GM23338 (cell line): ENCODE measurements around the gene ARHGAP42. TPM values are rescaled to one million over a fixed set of nuclear protein-coding genes. Genes with fewer than 3 reads are reported as not detected.

Source experiments
- ATAC-seq: fragments of 200-7000 bp; cut with Tn5 transposase; 3 replicates; pipeline ENCODE4 v1.9.1; 2020
- DNase-seq: peaks from one replicate; pipeline ENCODE4 v3.0.0-alpha.2; 2015; ENCODE audit warnings: low spot score
- H2AFZ ChIP-seq: fragments of 200-600 bp; sonication (generic); 2 replicates; pipeline ENCODE4 v1.8.0; 2016; ENCODE audit warnings: antibody characterized with exemption, mild to moderate bottlenecking, moderate library complexity
- H3F3A ChIP-seq: fragments of 200-600 bp; sonication (generic); replicated peaks from 2 replicates; pipeline ENCODE4 v1.8.0; 2017; ENCODE audit warnings: antibody characterized with exemption, mixed run types, low read depth
- H3K27ac ChIP-seq: fragments of 200-600 bp; sonication (generic); 2 replicates; pipeline ENCODE4 v1.6.1; 2016; ENCODE audit warnings: low read depth
- H3K27me3 ChIP-seq: fragments of 200-600 bp; sonication (generic); 2 replicates; pipeline ENCODE4 v1.8.0; 2016; ENCODE audit warnings: mild to moderate bottlenecking, mixed run types, moderate library complexity; ENCODE audit not compliant: insufficient read depth
- H3K36me3 ChIP-seq: fragments of 200-600 bp; sonication (generic); 2 replicates; pipeline ENCODE4 v1.8.0; 2016; ENCODE audit warnings: mild to moderate bottlenecking; ENCODE audit not compliant: insufficient read depth
- H3K4me1 ChIP-seq: fragments of 200-600 bp; sonication (generic); 2 replicates; pipeline ENCODE4 v1.8.0; 2016; ENCODE audit warnings: mild to moderate bottlenecking, moderate library complexity; ENCODE audit not compliant: insufficient read depth
- H3K4me2 ChIP-seq: fragments of 200-600 bp; sonication (generic); 2 replicates; pipeline ENCODE4 v1.7.1; 2017; ENCODE audit warnings: mixed run types
- H3K4me3 ChIP-seq: fragments of 200-600 bp; sonication (generic); 2 replicates; pipeline ENCODE4 v1.6.1; 2016; ENCODE audit warnings: mixed run types
- H3K79me2 ChIP-seq: fragments of 200-600 bp; sonication (generic); replicated peaks from 2 replicates; pipeline ENCODE4 v1.8.0; 2017; ENCODE audit warnings: mild to moderate bottlenecking; ENCODE audit not compliant: insufficient read depth
- H3K9me2 ChIP-seq: fragments of 200-600 bp; sonication (generic); 2 replicates; pipeline ENCODE4 v1.8.0; 2017; ENCODE audit not compliant: insufficient read depth
- H4K20me1 ChIP-seq: fragments of 200-600 bp; sonication (generic); replicated peaks from 2 replicates; pipeline ENCODE4 v1.8.0; 2017; ENCODE audit warnings: mild to moderate bottlenecking; ENCODE audit not compliant: insufficient read depth
- H3K27ac Mint-ChIP-seq: 2 replicates; pipeline ENCODE4 v1.8.0; 2020; ENCODE audit warnings: inconsistent platforms, mild to moderate bottlenecking, moderate library complexity, mixed read lengths
- H3K27me3 Mint-ChIP-seq: 3 replicates; pipeline ENCODE4 v1.8.0; 2022; ENCODE audit warnings: low read depth, mild to moderate bottlenecking, moderate library complexity, mixed read lengths, inconsistent platforms; ENCODE audit not compliant: insufficient read depth, poor library complexity
- H3K36me3 Mint-ChIP-seq: 3 replicates; pipeline ENCODE4 v1.8.0; 2021; ENCODE audit warnings: low read depth, mild to moderate bottlenecking, inconsistent platforms, moderate library complexity, mixed read lengths
- H3K4me1 Mint-ChIP-seq: 3 replicates; pipeline ENCODE4 v1.8.0; 2020; ENCODE audit warnings: mild to moderate bottlenecking, inconsistent platforms, mixed read lengths
- H3K4me3 Mint-ChIP-seq: 3 replicates; pipeline ENCODE4 v1.8.0; 2021; ENCODE audit warnings: moderate library complexity, mild to moderate bottlenecking, inconsistent platforms, mixed read lengths
- H3K9me3 Mint-ChIP-seq: 3 replicates; pipeline ENCODE4 v1.8.0; 2020; ENCODE audit warnings: moderate library complexity, mild to moderate bottlenecking, inconsistent platforms, mixed read lengths
- CREB1 ChIP-seq: fragments of 250-450 bp; sonication (Bioruptor Pico); IDR thresholded peaks from 2 replicates; pipeline ENCODE4 v1.5.0; 2020; ENCODE audit warnings: low read depth, mild to moderate bottlenecking, moderate library complexity
- CTCF ChIP-seq, 2 experiments: fragments of 200-600 bp in 1 of 2; sonication (generic) in 1 of 2; conservative IDR thresholded peaks; 2 replicates each; pipeline versions ENCODE4 v1.5.1 to v1.6.1; 2016 to 2017; ENCODE audit warnings: antibody characterized with exemption in 2 of 2, low read depth in 2 of 2, mild to moderate bottlenecking in 2 of 2, moderate library complexity in 1 of 2
- EZH2 ChIP-seq: fragments of 200-600 bp; sonication (generic); IDR thresholded peaks from one replicate; pipeline ENCODE4 v1.8.0; 2017; ENCODE audit warnings: antibody characterized with exemption, mild to moderate bottlenecking, low read depth; ENCODE audit not compliant: unreplicated experiment
- EZH2phosphoT487 ChIP-seq: fragments of 200-600 bp; sonication (generic); IDR thresholded peaks from one replicate; pipeline ENCODE4 v1.8.1; 2018; ENCODE audit warnings: antibody characterized with exemption; ENCODE audit not compliant: unreplicated experiment
- JUNB ChIP-seq: IDR thresholded peaks from one replicate; pipeline ENCODE4 v1.6.1; 2016; ENCODE audit warnings: antibody characterized with exemption; ENCODE audit not compliant: unreplicated experiment
- NANOG ChIP-seq: IDR thresholded peaks from 2 replicates; pipeline ENCODE4 v1.6.1; 2016; ENCODE audit warnings: antibody characterized with exemption, borderline replicate concordance
- POLR2AphosphoS5 ChIP-seq: IDR thresholded peaks from 2 replicates; pipeline ENCODE4 v1.6.1; 2016; ENCODE audit warnings: antibody characterized with exemption, low read depth
- REST ChIP-seq: IDR thresholded peaks from one replicate; pipeline ENCODE4 v1.6.1; 2018; ENCODE audit warnings: antibody characterized with exemption; ENCODE audit not compliant: unreplicated experiment
- STAT1 ChIP-seq: IDR thresholded peaks from one replicate; pipeline ENCODE4 v1.6.1; 2016; ENCODE audit warnings: antibody characterized with exemption; ENCODE audit not compliant: unreplicated experiment
- ZNF114 ChIP-seq: fragments of 250-450 bp; sonication (Bioruptor Pico); IDR thresholded peaks from 2 replicates; pipeline ENCODE4 v1.5.0; 2020; ENCODE audit warnings: mild to moderate bottlenecking, moderate library complexity
- ZNF331 ChIP-seq: fragments of 250-450 bp; sonication (Bioruptor Pico); IDR thresholded peaks from 2 replicates; pipeline ENCODE4 v1.5.0; 2020; ENCODE audit warnings: low read depth, mild to moderate bottlenecking, moderate library complexity
- ZNF462 ChIP-seq: fragments of 250-450 bp; sonication (Bioruptor Pico); IDR thresholded peaks from 2 replicates; pipeline ENCODE4 v1.5.0; 2020; ENCODE audit warnings: mild to moderate bottlenecking, moderate library complexity
- polyA plus RNA-seq: library from polyadenylated mRNA; unstranded; fragments of >200 nt; fragmentation: Nextera tagmentation; extraction: Ambion mirVana; gene quantifications from 2 replicates; pipeline ENCODE4 v1.2.1, GENCODE V29; 2016
- total RNA-seq: library from RNA; depleted of rRNA; stranded (reverse); fragments of >200 nt; shearing (Covaris generic); gene quantifications from 2 replicates; pipeline ENCODE4 v1.2.3, GENCODE V29; 2014

Gene ARHGAP42
- total and polyA plus RNA-seq, 2 experiments from 2014 or later = 23.7 to 35.7 TPM

- no peak overlapping the region for H3K4me2 ChIP-seq
- Mint-ChIP-seq H3K36me3 (no peaks in the 10 kb centered on the region), H3K4me1 (peaks cover 53% of the 10 kb centered on the region), H3K27me3 (peaks cover 2% of the 10 kb centered on the region), H3K9me3 (no peaks in the 10 kb centered on the region), H3K4me3 (no peak overlapping the region), H3K27ac (no peak overlapping the region)
- DNase-seq = no peak
- no peak overlapping the region for H3K4me3 ChIP-seq
- no peaks in the 10 kb centered on the region for H3K9me2 ChIP-seq
- H3F3A ChIP-seq = no peaks in the 10 kb centered on the region
- no peak overlapping the region for H2AFZ ChIP-seq
- H3K27ac ChIP-seq = no peak overlapping the region
- no peaks in the 10 kb centered on the region for H3K36me3 ChIP-seq
- peaks cover 25% of the 10 kb centered on the region for H3K4me1 ChIP-seq
- no peaks in the 10 kb centered on the region for H3K27me3 ChIP-seq
- no peak for ATAC-seq
- H3K79me2 ChIP-seq = no peaks in the 10 kb centered on the region
- TF ChIP-seq JUNB = no peak
- TF ChIP-seq EZH2phosphoT487 = no peak
- no peak for TF ChIP-seq POLR2AphosphoS5
- TF ChIP-seq CREB1 = no peak
- no peak for TF ChIP-seq EZH2
- TF ChIP-seq ZNF114 = no peak
- no peak for TF ChIP-seq ZNF331 (CRISPR knock-in tag)
- TF ChIP-seq STAT1 = no peak
- no peak for TF ChIP-seq ZNF462 (CRISPR knock-in tag)
- no peak for TF ChIP-seq REST
- no peak for TF ChIP-seq CTCF (conservative IDR thresholded peaks at IDR 0.05; ENCODE audit: low read depth in 2 of 2)
- TF ChIP-seq NANOG = no peak
- no peaks in the 10 kb centered on the region for H4K20me1 ChIP-seq
Measured at GRCh38 chr11:100872951-100873740, 186.1 kb downstream of the ARHGAP42 start.
